ENCODE results near the gene MLF2.
A peak's percentile ranks its signal among the peaks of the same experiment; 100 is the strongest.
"Not testable (repeated sequence)": the region's sequence is repeated elsewhere in the genome, so short reads cannot be mapped to it uniquely, and the experiment has no call there.

Gene MLF2

GRCh38 chr12:6729186-6729585 lies 23.8 kb downstream of the MLF2 start:
- no peak for DNase-seq

- DNase-seq: no peak
Observed at GRCh38 chr12:6725350-6725749, 27.6 kb downstream of the MLF2 start.

DNA sequence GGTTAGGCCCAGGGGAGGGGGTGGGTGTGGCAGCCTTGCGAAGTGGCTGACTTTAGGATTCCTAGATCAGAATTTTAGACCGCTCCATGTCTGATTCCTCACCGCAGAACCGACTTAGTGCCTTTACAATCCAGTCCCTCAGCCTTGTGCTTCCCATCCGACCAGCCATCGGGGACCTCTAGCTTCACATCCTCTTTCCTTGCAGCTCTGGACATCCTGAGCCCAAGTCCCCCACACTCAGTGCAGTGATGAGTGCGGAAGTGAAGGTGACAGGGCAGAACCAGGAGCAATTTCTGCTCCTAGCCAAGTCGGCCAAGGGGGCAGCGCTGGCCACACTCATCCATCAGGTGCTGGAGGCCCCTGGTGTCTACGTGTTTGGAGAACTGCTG lies 28.5 kb downstream of the MLF2 start:
- peak; percentile 34 to 46 for DNase-seq

- peak; percentile 98 for DNase-seq
Observed at GRCh38 chr12:6723607-6724408, 29.1 kb downstream of the MLF2 start, which contains the start of gene COPS7A. Gene COPS7A, plus strand, starts transcription at chr12:6724046. Its CDS starts 611 bp downstream, at chr12:6724657.

DNA sequence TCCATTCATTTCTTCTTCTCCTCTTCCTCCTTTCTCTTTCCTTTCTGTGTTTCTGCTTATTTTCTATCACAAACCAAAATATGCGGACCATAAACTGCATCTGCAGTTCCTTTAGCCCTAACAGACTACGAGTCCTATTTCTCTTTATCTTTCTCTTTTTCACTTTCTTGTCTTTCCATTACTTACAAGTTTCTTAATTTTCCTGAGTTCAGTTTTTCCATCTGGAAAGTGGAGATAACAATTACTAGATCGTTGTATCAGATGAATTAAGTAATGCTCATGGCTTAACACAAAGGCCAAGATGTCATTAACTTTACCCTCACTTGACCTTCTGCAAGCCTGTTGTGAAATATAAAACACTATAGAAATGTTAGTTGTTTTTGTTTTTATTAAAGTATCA lies 30.1 kb downstream of the MLF2 start:
- DNase-seq: no peak

DNA sequence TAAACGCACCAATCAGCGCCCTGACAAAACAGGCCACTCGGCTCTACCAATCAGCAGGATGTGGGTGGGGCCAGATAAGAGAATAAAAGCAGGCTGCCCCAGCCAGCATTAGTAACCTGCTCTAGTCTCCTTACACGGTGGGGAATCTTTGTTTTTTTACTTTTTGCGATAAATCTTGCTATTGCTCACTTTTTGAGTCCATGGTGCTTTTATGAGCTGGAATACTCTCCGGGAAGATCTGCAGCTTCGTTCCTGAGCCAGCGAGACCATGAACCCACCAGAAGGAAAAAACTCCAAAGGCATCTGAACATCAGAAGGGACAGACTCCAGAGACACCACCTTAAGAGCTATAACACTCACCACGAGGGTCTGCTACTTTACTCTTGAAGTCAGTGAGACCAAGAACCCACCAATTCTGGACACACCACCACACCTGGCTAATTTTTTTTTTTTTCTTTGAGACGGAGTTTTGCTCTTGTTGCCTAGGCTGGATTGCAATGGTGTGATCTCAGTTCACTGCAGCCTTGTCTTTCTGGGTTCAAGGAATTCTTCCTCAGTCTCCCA lies 36.0 kb downstream of the MLF2 start:
- no peak for DNase-seq

DNA sequence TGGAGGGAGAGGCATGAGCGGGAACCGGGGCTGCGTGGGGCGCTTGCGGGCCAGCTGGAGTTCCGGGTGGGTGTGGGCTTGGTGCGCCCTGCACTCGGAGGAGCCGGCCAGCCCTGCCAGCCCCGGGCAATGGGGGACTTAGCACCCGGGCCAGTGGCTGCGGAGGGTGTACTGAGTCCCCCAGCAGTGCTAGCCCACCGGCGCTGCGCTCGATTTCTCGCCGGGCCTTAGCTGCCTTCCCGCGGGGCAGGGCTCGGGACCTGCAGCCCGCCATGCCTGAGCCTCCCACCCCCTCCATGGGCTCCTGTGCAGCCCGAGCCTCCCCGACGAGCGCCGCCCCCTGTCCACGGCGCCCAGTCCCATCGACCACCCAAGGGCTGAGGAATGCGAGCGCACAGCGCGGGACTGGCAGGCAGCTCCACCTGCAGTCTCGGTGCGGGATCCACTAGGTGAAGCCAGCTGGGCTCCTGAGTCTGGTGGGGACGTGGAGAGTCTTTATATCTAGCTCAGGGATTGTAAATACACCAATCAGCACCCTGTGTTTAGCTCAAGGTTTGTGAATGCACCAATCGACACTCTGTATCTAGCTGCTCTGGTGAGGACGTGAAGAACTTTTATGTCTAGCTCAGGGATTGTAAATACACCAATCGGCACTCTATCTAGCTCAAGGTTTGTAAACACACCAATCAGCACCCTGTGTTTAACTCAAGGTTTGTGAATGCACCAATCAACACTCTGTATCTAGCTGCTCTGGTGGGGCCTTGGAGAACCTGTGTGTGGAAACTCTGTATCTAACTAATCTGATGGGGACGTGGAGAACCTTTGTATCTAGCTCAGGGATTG lies 36.7 kb downstream of the MLF2 start:
- not testable (repeated sequence) for DNase-seq

- DNase-seq: no peak
Observed at GRCh38 chr12:6708960-6709394, 44.0 kb downstream of the MLF2 start.

- not testable (repeated sequence) for DNase-seq
Observed at GRCh38 chr12:6708351-6708750, 44.6 kb downstream of the MLF2 start.

- no peak for DNase-seq
Observed at GRCh38 chr12:6703631-6704030, 49.3 kb downstream of the MLF2 start.

DNA sequence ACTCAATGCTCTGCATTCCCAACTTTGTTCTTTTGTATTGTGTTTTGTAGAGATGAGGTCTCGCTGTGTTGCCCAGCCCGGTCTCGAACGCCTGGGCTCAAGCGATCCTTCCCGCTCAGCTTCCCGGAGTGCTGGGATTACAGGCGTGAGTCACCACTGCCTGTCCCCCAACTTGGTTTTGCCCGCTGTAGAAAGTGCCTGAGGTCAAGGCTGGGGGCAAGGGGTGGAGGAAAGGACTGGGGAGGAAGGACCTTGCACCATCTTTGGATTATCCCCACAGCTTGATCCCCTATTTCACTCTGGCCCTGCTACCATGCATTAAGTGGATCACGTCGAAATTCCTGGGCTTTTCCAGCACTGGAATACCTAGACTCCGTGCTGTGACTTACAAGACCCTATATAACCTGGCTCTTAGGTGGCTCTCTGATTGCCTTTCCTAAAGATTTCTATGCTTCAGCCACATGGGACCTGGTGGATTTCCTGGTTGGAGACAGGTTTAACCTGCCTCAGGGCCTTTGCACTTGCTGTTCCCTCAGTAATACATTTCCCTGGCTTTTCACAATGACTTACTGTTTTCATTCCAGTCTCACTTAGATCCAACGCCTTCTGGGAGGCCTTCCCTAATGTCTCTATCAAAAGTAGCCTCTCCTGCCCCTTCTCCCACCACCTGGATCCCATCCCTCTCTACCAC lies 51.7 kb downstream of the MLF2 start:
- DNase-seq: no peak

DNA sequence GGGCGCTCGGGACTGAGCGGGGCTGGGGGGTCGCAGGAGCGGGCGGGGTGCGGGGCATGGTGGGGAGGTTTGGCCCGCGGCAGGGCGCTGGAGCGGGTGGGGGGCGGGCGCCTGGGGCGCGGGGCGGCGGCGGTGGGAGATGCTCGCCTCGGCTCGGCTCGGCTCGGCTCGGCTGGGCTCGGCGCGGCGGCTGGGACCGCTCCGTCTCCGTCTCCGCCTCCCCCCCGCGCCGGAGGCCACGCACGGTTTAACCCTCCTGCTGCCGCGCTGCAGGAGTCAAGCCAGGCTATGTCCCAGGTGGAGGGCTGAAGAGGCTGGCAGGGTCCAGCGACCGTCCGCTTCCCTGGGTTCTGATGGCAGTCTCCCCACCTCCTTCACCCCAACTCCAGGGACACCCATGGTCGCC lies 52.3 kb downstream of the MLF2 start, which contains the start of gene PIANP:
PIANP (minus strand) TSS at position 170 of the 406 bp plus-strand sequence. CDS start 2,754 bp downstream, outside the sequence.
- DNase-seq: no peak

DNA sequence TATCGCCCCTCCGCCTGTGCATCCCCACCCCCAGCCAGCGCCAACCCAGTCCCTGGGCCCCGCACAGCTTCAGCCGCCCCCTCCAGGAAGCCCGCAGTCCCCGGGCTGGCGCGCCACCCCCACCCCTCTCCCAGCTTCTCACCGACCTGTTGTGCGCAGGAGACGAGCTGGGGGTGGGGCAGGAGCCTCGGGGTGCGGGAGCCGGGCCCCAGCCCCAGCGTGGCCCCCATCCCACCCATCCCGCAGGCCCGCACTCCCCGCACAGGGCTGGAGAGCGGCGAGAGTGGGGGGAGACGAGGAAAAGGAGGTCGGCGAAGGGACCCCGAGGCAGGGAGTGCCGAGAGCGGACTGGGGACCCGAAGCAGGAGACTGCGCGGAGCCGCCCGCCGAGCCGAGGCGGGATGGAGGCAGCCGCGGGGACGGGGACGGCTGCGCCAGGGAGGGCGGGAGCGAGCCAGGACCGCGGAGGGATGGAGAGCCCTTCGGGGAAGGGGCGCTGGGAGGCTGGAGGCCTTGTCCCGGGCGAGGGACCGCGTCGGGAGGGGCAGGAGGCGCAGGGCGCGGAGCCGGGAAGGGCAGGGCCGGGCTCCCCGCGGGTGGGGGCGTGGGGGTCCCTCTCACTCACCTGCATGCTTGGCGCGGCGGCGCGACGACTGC lies 52.8 kb downstream of the MLF2 start:
- no peak for DNase-seq

GRCh38 chr12:6699259-6699988 lies 53.5 kb downstream of the MLF2 start:
- no peak for DNase-seq

DNA sequence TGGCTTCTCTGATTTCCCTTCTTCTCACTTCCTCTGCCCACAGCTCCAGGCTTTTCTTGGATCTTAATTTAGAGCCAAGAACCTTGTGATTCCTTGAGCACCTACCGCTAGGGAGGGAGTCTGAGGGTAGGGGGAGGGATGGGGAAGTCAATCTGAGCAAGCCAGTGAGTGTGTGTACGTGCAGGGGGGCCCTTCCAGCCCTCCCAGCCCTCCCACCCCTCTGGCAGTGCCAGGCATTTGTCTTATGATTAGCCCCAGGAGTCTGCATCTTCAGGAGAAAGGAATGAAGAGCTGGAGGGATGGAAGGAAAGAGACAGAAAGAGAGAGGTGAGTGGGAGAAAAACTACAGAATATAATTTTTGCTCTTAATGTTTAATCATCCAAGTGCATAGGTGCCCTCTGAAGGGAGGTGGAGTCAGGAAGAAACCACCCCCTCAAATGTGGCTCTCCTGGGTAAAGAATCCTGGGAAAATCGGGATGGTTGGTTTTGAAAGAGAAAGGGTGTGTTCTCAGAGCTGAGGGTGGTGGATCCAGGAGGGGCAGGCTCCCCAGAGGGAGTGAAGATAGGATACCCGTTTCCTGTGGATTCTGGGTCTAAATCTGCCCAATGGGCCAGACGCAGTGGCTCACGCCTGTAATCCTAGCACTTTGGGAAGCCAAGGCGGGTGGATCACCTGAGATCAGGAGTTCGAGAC lies 54.4 kb downstream of the MLF2 start:
- DNase-seq: no peak
